HG03159 (cell line): ENCODE data around the gene GALR3.

ENCODE experiments used
- ATAC-seq: cut with Tn5 transposase; IDR thresholded peaks from one replicate; pipeline ENCODE4 v1.9.1; 2021; ENCODE audit warnings: mild to moderate bottlenecking, moderate library complexity; ENCODE audit not compliant: unreplicated experiment

The GALR3 gene

GRCh38 chr22:37802310-37803194 lies 20.6 kb upstream of the GALR3 start:
- ATAC-seq: no peak

- no peak for ATAC-seq
These were observed 20.0 kb upstream of the GALR3 start for GRCh38 chr22:37803195-37803638.

GRCh38 chr22:37803639-37804351 lies 19.4 kb upstream of the GALR3 start:
- no peak for ATAC-seq

GRCh38 chr22:37804352-37804880 lies 18.8 kb upstream of the GALR3 start:
- no peak for ATAC-seq

- ATAC-seq: no peak
These were observed 18.0 kb upstream of the GALR3 start for GRCh38 chr22:37804881-37805809.

GRCh38 chr22:37805810-37806277 lies 17.3 kb upstream of the GALR3 start:
- ATAC-seq: no peak

GRCh38 chr22:37806409-37807333 lies 16.5 kb upstream of the GALR3 start:
- ATAC-seq: no peak

GRCh38 chr22:37807410-37808293 lies 15.5 kb upstream of the GALR3 start, which contains the start of gene GCAT:
TSS of gene GCAT (plus strand) at chr22:37807934. CDS start at chr22:37807968, 34 bp downstream.
- ATAC-seq: peak; percentile 82

- ATAC-seq: no peak
These were observed 14.9 kb upstream of the GALR3 start for GRCh38 chr22:37808294-37808657.

GRCh38 chr22:37809672-37810333 lies 13.4 kb upstream of the GALR3 start:
- ATAC-seq: no peak

GRCh38 chr22:37811867-37812266 lies 11.3 kb upstream of the GALR3 start:
- ATAC-seq: no peak

- no peak for ATAC-seq
These were observed 10.1 kb upstream of the GALR3 start for GRCh38 chr22:37812869-37813678.

GRCh38 chr22:37815593-37815992 lies 7.6 kb upstream of the GALR3 start:
- ATAC-seq: no peak

- no peak for ATAC-seq
These were observed 6.5 kb upstream of the GALR3 start for GRCh38 chr22:37816543-37817180.

- no peak for ATAC-seq
These were observed 5.3 kb upstream of the GALR3 start for GRCh38 chr22:37817705-37818408.
